HuH-7 (cell line): ENCODE measurements around the gene TMEM259.
A peak's percentile ranks its signal among the peaks of the same experiment; 100 is the strongest.

Experiments
- DNase-seq: peaks from one replicate; pipeline ENCODE4 v3.0.0; 2011; ENCODE audit warnings: low spot score

The TMEM259 gene

DNA sequence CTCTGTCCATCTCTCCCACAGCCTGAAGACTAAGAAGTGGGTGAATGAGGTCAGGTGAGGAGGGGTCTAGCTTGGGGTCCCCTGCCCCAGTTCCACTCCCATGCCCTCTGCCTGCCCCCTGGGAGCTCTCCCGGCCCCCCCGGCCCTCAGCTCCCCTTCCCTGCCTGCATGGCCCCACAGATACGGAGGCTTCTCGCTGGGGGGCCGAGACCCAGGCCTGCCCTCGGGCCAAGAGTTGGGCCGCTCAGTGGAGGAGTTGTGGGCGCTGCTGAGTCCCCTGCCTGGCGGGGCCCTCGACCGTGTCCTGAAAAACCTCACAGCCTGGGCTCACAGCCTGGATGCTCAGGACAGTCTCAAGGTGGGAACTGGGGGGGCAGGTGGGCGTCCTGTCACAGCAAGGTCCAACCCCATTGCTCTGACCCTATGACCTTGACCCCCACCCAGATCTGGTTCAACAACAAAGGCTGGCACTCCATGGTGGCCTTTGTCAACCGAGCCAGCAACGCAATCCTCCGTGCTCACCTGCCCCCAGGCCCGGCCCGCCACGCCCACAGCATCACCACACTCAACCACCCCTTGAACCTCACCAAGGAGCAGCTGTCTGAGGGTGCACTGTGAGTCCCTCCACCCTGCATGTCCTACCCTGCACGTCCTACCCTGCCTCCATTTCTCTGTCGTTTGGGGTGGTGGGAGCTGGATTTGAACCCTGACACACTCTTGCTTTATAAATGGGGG, 35.1 kb upstream of the TMEM259 start:
- no peak for DNase-seq

GRCh38 chr19:1055028-1055425, 34.1 kb upstream of the TMEM259 start:
- DNase-seq, result no peak

GRCh38 chr19:1054102-1055027, 33.4 kb upstream of the TMEM259 start:
- no peak for DNase-seq

GRCh38 chr19:1053176-1054101, 32.5 kb upstream of the TMEM259 start:
- no peak for DNase-seq

DNA sequence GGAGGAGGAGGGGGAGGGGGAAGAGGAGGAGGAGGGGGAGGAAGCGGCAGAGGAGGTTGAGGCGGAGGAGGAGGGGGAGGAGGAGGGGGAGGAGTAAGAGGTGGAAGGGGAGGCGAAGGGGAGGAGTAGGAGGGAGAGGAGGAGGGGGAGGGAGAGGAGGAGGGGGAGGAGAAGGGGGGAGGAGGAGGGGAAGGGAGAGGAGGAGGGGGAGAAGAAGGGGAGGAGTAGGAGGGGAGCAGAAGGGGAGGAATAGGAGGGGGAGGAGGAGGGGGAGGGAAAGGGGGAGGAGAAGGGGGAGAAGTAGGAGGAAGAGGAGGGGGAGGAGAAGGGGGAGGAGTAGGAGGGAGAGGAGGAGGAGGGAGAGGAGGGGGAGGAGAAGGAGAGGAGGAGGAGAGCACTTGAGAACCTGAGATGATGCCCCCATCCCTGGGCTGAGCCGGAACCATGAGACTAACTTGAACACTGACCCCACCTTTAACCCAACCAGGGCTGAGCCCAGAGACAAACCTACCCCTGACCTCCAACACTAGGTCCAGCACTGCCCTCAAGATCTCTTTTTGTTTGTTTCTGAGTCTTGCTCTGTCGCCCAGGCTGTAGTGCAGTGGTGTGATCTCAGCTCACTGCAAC, 31.5 kb upstream of the TMEM259 start:
- no peak for DNase-seq

GRCh38 chr19:1051791-1052190, 30.9 kb upstream of the TMEM259 start:
- DNase-seq, result no peak

GRCh38 chr19:1050989-1051788, 30.3 kb upstream of the TMEM259 start:
- DNase-seq, result no peak

GRCh38 chr19:1049800-1050199, 28.9 kb upstream of the TMEM259 start:
- DNase-seq, result no peak

GRCh38 chr19:1049106-1049505, 28.2 kb upstream of the TMEM259 start:
- no peak for DNase-seq

GRCh38 chr19:1047696-1048147, 26.8 kb upstream of the TMEM259 start:
- no peak for DNase-seq

DNA sequence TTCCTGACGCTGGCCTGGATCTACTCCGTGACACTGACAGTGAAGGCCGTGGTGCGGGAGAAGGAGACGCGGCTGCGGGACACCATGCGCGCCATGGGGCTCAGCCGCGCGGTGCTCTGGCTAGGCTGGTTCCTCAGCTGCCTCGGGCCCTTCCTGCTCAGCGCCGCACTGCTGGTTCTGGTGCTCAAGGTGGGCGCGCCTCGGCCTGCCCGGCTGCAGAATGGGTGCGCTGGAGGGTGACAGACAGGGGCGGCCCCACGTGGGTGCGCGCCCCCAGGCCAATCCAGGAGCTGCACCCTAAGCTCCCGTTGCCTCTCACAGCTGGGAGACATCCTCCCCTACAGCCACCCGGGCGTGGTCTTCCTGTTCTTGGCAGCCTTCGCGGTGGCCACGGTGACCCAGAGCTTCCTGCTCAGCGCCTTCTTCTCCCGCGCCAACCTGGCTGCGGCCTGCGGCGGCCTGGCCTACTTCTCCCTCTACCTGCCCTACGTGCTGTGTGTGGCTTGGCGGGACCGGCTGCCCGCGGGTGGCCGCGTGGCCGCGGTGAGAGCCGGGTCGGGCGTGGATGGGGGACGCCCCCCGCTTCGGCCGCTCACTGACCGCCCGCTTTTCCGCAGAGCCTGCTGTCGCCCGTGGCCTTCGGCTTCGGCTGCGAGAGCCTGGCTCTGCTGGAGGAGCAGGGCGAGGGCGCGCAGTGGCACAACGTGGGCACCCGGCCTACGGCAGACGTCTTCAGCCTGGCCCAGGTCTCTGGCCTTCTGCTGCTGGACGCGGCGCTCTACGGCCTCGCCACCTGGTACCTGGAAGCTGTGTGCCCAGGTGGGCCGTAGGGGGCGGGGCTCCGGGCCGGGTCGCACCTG, 26.1 kb upstream of the TMEM259 start:
- no peak for DNase-seq

DNA sequence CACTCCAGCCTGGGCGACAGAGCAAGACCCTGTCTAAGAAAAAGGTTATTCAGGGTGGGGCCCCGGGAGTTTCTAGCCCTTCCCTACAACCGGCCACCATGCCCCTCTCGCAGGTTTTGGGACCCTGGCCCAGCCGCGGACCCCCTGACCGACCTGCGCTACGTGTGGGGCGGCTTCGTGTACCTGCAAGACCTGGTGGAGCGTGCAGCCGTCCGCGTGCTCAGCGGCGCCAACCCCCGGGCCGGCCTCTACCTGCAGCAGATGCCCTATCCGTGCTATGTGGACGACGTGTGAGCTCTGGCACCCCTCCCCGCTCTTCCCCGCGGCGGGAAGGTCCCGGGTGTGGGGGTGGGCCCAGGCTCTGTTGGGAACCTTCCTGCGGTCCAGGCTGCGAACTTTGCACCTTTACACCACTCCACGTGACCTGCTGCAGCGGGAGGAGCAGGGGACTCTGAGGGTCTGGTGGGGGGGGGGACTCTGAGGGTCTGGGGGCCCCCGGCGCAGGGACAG, 25.2 kb upstream of the TMEM259 start:
- DNase-seq, result no peak

- no peak for DNase-seq
Observed at GRCh38 chr19:1045247-1045603, 24.3 kb upstream of the TMEM259 start.

GRCh38 chr19:1042689-1043511, 22.0 kb upstream of the TMEM259 start:
- DNase-seq, result no peak

DNA sequence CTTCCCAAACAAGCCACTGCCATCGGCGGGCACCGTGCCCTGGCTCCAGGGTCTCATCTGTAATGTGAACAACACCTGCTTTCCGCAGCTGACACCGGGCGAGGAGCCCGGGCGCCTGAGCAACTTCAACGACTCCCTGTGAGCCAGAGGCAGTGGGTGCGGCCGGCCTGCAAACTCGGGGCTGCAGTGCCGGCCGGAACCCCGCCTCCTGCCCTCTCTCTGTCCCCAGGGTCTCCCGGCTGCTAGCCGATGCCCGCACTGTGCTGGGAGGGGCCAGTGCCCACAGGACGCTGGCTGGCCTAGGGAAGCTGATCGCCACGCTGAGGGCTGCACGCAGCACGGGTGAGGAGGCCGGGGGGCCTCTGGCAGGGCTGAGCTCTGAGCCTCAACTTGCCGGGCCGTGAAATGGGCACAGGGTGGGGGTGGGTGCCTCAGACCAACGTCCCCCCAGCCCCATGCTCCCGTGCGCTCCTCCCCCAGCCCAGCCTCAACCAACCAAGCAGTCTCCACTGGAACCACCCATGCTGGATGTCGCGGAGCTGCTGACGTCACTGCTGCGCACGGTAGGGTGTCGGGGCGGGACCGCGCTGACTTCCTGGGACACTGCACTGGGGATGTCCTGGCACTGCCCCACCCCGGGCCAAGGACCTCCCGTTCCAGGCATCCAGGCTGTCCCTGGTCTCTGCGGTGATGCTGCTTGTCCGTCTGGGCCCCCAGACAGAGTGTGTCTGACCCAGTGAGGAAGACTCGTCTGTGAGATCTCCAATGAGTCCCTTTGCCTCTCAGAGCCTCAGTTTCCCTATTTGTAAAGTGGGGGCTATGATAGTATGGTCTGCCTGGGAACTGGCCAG, 21.1 kb upstream of the TMEM259 start:
- no peak for DNase-seq

DNA sequence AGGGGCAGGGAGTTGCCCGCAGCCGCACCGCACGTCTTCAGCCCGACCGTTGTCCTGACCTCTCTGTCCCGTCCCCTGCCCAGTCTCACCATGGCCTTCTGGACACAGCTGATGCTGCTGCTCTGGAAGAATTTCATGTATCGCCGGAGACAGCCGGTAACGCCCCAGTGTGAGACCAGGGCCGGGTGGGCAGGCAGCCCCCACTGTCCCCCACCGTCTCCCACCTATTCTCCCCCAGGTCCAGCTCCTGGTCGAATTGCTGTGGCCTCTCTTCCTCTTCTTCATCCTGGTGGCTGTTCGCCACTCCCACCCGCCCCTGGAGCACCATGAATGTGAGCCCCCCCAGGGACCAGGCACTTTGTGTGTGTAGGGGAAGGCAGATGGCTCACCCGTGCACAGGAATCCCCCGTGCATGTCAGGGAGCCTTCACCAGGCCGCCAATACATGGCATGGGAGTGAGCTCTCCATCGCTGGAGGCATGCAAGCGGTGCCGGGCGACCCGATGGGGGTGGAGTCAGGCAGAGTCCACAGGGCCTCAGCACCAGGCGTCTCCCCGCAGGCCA, 20.4 kb upstream of the TMEM259 start:
- DNase-seq, result no peak

DNA sequence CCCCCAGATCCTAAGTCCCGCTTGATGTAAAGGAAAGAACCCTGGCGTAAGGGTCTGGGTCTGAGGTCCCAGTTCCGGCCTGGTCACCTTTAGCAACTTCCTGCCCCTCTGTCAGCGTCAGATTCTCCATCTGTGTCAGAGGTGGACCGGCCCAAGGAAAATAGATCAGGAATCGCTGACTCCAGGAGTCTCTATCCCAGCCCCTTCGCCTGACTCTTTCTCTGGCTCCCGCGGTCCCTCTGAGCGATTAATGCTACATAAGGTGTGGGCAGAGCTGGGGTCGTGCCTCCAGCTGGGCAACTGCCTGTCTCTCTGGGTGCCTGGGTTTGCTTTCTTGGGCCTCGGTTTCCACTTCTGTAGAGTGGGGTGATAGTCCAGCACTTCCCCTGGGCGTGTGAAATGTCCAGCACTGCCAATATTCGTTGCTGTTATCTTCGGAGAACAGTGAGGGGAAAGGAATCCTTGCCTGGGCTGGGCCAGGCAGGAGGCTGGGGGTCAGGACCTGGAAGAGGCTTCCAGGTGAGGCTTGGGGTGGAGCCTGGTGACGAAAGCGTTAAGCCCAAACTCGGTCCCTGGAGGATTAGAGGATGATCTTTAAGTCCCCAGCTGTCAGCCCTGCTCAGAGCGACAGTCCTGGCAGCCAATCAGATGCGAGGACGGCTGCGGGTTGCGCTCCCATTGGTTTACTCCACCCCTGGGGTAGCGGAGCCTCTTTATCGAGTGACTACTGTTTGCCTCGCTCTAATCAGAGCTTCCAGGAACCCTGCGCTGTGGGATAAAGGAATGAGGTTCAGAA, 19.8 kb upstream of the TMEM259 start:
- DNase-seq, result peak; percentile 99
